ENCODE measurements around the gene HELZ2. TPM values are rescaled to one million over a fixed set of nuclear protein-coding genes. Genes with fewer than 3 reads are reported as not detected.
"Not testable (repeated sequence)": the region's sequence is repeated elsewhere in the genome, so short reads cannot be mapped to it uniquely, and the experiment has no call there.

HELZ2 gene
- total RNA-seq (2014; rRNA removed; shearing (Covaris generic)), result 10.8 and 11.7 TPM in 2 replicates
- 6.0 and 7.4 TPM in 2 replicates for polyA plus RNA-seq (2015; cell fraction: cytosol; rRNA removed)
- 39.6 and 41.2 TPM in 2 replicates for polyA plus RNA-seq (2015; cell fraction: nucleus; rRNA removed)

- no peak for DNase-seq (ENCODE audit: low read depth)
Measured at GRCh38 chr20:63574156-63574828, at the start of gene HELZ2. HELZ2 (minus strand) TSS chr20:63574239; CDS start chr20:63572385, 1,854 bp downstream.

GRCh38 chr20:63622732-63623131, 48.7 kb upstream of the HELZ2 start:
- DNase-seq (ENCODE audit: low read depth), result no peak

GRCh38 chr20:63622096-63622495, 48.1 kb upstream of the HELZ2 start:
- no peak for DNase-seq (ENCODE audit: low read depth)

- DNase-seq (ENCODE audit: low read depth), result no peak
Measured at GRCh38 chr20:63620991-63621390, 47.0 kb upstream of the HELZ2 start.

GRCh38 chr20:63619505-63619904, 45.5 kb upstream of the HELZ2 start:
- DNase-seq (ENCODE audit: low read depth), result no peak

GRCh38 chr20:63619086-63619485, 45.0 kb upstream of the HELZ2 start:
- no peak for DNase-seq (ENCODE audit: low read depth)

GRCh38 chr20:63618291-63618980, 44.4 kb upstream of the HELZ2 start:
- DNase-seq (ENCODE audit: low read depth), result no peak

GRCh38 chr20:63617876-63618265, 43.8 kb upstream of the HELZ2 start:
- DNase-seq (ENCODE audit: low read depth), result no peak

GRCh38 chr20:63617092-63617875, 43.2 kb upstream of the HELZ2 start:
- no peak for DNase-seq (ENCODE audit: low read depth)

- not testable (repeated sequence) for DNase-seq (ENCODE audit: low read depth)
Measured at GRCh38 chr20:63613863-63614594, 40.0 kb upstream of the HELZ2 start.

GRCh38 chr20:63612276-63612931, 38.4 kb upstream of the HELZ2 start:
- DNase-seq (ENCODE audit: low read depth), result no peak

- DNase-seq (ENCODE audit: low read depth), result no peak
Measured at GRCh38 chr20:63611646-63612045, 37.6 kb upstream of the HELZ2 start.

- no peak for DNase-seq (ENCODE audit: low read depth)
Measured at GRCh38 chr20:63610581-63611435, 36.8 kb upstream of the HELZ2 start.

- DNase-seq (ENCODE audit: low read depth), result no peak
Measured at GRCh38 chr20:63606686-63607085, 32.6 kb upstream of the HELZ2 start.

- no peak for DNase-seq (ENCODE audit: low read depth)
Measured at GRCh38 chr20:63602321-63602720, 28.3 kb upstream of the HELZ2 start.

- not testable (repeated sequence) for DNase-seq (ENCODE audit: low read depth)
Measured at GRCh38 chr20:63601679-63602078, 27.6 kb upstream of the HELZ2 start.

GRCh38 chr20:63599396-63600050, 25.5 kb upstream of the HELZ2 start:
- DNase-seq (ENCODE audit: low read depth), result no peak

GRCh38 chr20:63598479-63599395, 24.7 kb upstream of the HELZ2 start:
- DNase-seq (ENCODE audit: low read depth), result no peak
